ENCODE data around the gene CCDC34.

The CCDC34 gene

DNA sequence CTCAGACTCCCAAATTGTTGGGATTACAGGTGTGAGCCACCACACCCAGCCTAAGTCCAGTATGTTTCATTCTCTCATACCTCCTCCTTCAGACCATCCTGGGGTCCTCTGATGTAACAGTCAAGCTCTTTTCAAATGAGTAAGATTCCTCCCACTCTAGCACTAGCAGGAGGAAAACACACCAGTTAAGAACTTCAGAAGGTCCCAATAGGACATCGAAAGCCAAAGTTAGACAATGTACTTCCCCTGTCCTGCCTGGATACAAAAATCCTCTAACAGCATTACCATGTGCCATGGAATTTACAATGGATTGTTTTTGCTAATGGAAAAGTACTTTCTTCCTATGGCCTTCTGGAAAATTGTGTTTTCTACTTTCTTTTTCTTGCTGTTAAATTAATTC lies 67.1 kb downstream of the CCDC34 start:
- Histone ChIP-seq H4K8ac (ENCODE audit: low read depth, low read length) (no peak overlapping the region), H3K23ac (ENCODE audit: low read length) (no peak overlapping the region), H3K4me3 (ENCODE audit: low read length) (no peak overlapping the region), H2BK15ac (replicated peaks; ENCODE audit: low read depth) (peak overlapping the region; percentile 64), H3K27ac (ENCODE audit: low read depth, low read length) (no peak overlapping the region), H4K5ac (ENCODE audit: low read length) (no peak overlapping the region), H3K4me2 (ENCODE audit: low read length) (no peak overlapping the region), H3K56ac (ENCODE audit: low read length) (peak overlapping the region; percentile 1), H3K79me2 (ENCODE audit: control insufficient read depth, insufficient read depth, low read length) (no peaks in the 10 kb centered on the region), H3K9ac (ENCODE audit: low read length) (no peak overlapping the region), H3K36me3 (ENCODE audit: control insufficient read depth, insufficient read depth, low read length) (no peaks in the 10 kb centered on the region), H3K4me1 (ENCODE audit: control insufficient read depth, low read depth, low read length) (no peaks in the 10 kb centered on the region), H3K79me1 (ENCODE audit: low read length) (no peaks in the 10 kb centered on the region), H2BK5ac (ENCODE audit: low read length) (no peak overlapping the region), H3K27me3 (ENCODE audit: insufficient read depth, low read length, poor library complexity) (no peaks in the 10 kb centered on the region), H2AK5ac (ENCODE audit: low read length) (peak overlapping the region; percentile 7), H3K18ac (ENCODE audit: low read length) (peak overlapping the region; percentile 80), H3K4ac (ENCODE audit: low read depth, low read length) (no peak overlapping the region), H2BK120ac (ENCODE audit: low read depth, low read length) (no peak overlapping the region)
- no CpG with 5 or more reads among the region's 1 CpG for WGBS (ENCODE audit: extremely low coverage, insufficient coverage, low lambda C conversion rate)
- DNase-seq, result no peak

DNA sequence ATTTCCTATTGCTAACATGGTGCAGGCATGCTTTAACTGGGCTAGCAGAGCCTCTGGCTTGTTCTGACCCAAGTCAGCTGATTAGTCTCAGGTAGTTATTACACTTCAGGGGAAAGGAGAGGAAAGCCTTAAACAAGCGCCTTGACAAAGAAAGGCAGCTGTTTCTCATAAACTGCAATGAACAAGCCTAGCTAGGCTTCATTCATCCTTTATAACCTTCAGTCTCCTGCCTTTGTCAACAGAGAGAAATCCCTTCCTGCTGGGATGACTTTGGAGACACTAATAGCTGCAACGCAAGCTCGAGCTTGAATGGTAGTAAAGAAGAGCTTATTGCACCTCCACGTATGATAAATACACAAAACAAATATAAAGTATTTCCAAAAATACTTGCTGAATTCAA lies 68.4 kb downstream of the CCDC34 start:
- Histone ChIP-seq H3K4me2 (ENCODE audit: low read length) (no peak overlapping the region), H4K5ac (ENCODE audit: low read length) (no peak overlapping the region), H3K23ac (ENCODE audit: low read length) (no peak overlapping the region), H3K36me3 (ENCODE audit: control insufficient read depth, insufficient read depth, low read length) (no peaks in the 10 kb centered on the region), H3K27me3 (ENCODE audit: insufficient read depth, low read length, poor library complexity) (no peaks in the 10 kb centered on the region), H3K18ac (ENCODE audit: low read length) (no peak overlapping the region), H2AK5ac (ENCODE audit: low read length) (no peak overlapping the region), H3K27ac (ENCODE audit: low read depth, low read length) (no peak overlapping the region), H3K4me3 (ENCODE audit: low read length) (no peak overlapping the region), H4K8ac (ENCODE audit: low read depth, low read length) (no peak overlapping the region), H3K79me1 (ENCODE audit: low read length) (no peaks in the 10 kb centered on the region), H2BK120ac (ENCODE audit: low read depth, low read length) (no peak overlapping the region), H3K4me1 (ENCODE audit: control insufficient read depth, low read depth, low read length) (no peaks in the 10 kb centered on the region), H3K9ac (ENCODE audit: low read length) (no peak overlapping the region), H3K56ac (ENCODE audit: low read length) (no peak overlapping the region), H2BK5ac (ENCODE audit: low read length) (no peak overlapping the region), H3K4ac (ENCODE audit: low read depth, low read length) (no peak overlapping the region), H3K79me2 (ENCODE audit: control insufficient read depth, insufficient read depth, low read length) (no peaks in the 10 kb centered on the region), H2BK15ac (replicated peaks; ENCODE audit: low read depth) (no peak overlapping the region)
- DNase-seq, result no peak
- no CpG with 5 or more reads among the region's 4 CpGs for WGBS (ENCODE audit: extremely low coverage, insufficient coverage, low lambda C conversion rate)

DNA sequence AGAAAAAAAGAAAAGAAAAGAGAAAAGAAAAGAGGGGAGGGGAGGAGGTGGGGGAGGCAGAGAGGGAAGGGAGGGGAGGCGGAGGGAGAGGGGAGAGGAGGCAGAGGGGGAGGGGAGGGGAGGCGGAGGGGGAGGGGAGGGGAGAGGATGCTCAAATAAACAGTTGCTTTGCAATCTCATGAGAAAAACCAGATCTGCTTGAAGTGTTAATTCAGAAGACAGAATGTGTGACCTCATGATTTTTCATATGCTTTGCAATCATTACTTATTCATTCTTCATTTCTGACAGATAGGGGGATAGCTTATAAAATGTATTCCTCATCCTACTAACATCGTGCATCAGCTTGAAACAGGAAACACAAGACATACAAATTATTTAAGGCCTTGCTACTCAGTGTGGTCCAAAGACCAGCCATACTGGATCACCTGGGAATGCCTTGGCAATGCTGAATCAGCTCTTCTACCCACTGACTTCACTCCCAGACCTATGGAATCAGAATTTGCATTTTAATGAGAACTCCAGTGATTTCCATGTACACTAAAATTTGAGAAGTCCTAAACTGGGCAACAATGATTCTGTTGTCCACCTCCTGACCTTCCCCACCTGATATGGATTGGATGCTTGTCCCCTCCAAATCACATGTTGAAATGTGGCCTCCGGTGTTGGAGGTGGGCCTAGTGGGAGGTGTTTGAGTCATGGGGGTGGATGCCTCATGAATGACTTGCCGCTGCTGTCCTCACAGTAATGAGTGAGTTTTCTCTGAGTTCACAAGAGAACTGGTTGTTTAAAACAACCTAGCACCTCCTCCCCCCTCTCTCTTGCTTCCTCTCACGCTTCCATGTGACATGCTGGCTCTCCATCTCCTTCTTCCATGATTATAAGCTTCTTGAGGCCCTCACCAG lies 69.2 kb downstream of the CCDC34 start:
- H3K4me1 ChIP-seq (ENCODE audit: control insufficient read depth, low read depth, low read length), result no peaks in the 10 kb centered on the region
- no peak overlapping the region for H3K18ac ChIP-seq (ENCODE audit: low read length)
- peak; percentile 33 for DNase-seq
- no peak overlapping the region for H3K23ac ChIP-seq (ENCODE audit: low read length)
- no peaks in the 10 kb centered on the region for H3K36me3 ChIP-seq (ENCODE audit: control insufficient read depth, insufficient read depth, low read length)
- H3K56ac ChIP-seq (ENCODE audit: low read length), result peak overlapping the region; percentile 5
- no peak overlapping the region for H3K27ac ChIP-seq (ENCODE audit: low read depth, low read length)
- H3K79me1 ChIP-seq (ENCODE audit: low read length), result no peaks in the 10 kb centered on the region
- H3K4ac ChIP-seq (ENCODE audit: low read depth, low read length), result no peak overlapping the region
- no peaks in the 10 kb centered on the region for H3K27me3 ChIP-seq (ENCODE audit: insufficient read depth, low read length, poor library complexity)
- H2AK5ac ChIP-seq (ENCODE audit: low read length), result no peak overlapping the region
- no peak overlapping the region for H2BK5ac ChIP-seq (ENCODE audit: low read length)
- no peak overlapping the region for H2BK120ac ChIP-seq (ENCODE audit: low read depth, low read length)
- H4K5ac ChIP-seq (ENCODE audit: low read length), result no peak overlapping the region
- no peak overlapping the region for H2BK15ac ChIP-seq (replicated peaks; ENCODE audit: low read depth)
- H3K4me2 ChIP-seq (ENCODE audit: low read length), result no peak overlapping the region
- H3K9ac ChIP-seq (ENCODE audit: low read length), result no peak overlapping the region
- H3K79me2 ChIP-seq (ENCODE audit: control insufficient read depth, insufficient read depth, low read length), result no peaks in the 10 kb centered on the region
- WGBS (ENCODE audit: extremely low coverage, insufficient coverage, low lambda C conversion rate), result no CpG with 5 or more reads among the region's 6 CpGs
- H4K8ac ChIP-seq (ENCODE audit: low read depth, low read length), result no peak overlapping the region
- H3K4me3 ChIP-seq (ENCODE audit: low read length), result no peak overlapping the region

DNA sequence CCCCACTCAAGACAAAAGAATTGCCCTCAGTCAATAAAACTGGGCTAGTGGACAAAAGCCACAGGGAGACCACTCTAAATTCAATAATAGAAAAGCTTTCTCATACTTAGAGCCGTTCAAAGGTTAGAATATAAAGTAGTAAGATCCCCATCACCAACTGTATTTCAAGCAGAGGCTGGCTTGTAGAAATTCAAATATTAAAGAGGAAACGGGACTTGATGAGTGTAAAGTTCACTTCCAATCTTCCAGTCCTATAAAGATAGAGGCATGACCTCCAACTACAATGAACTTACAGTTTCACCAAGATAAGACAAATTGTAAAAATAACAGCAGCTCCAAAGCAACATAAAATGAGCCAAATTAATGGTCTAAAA lies 70.4 kb downstream of the CCDC34 start:
- Histone ChIP-seq H3K79me1 (ENCODE audit: low read length) (no peaks in the 10 kb centered on the region), H3K23ac (ENCODE audit: low read length) (no peak overlapping the region), H2AK5ac (ENCODE audit: low read length) (no peak overlapping the region), H3K27me3 (ENCODE audit: insufficient read depth, low read length, poor library complexity) (no peaks in the 10 kb centered on the region), H3K4me3 (ENCODE audit: low read length) (no peak overlapping the region), H3K79me2 (ENCODE audit: control insufficient read depth, insufficient read depth, low read length) (no peaks in the 10 kb centered on the region), H3K27ac (ENCODE audit: low read depth, low read length) (no peak overlapping the region), H3K56ac (ENCODE audit: low read length) (no peak overlapping the region), H3K9ac (ENCODE audit: low read length) (no peak overlapping the region), H3K36me3 (ENCODE audit: control insufficient read depth, insufficient read depth, low read length) (no peaks in the 10 kb centered on the region), H3K4me1 (ENCODE audit: control insufficient read depth, low read depth, low read length) (no peaks in the 10 kb centered on the region), H3K4me2 (ENCODE audit: low read length) (no peak overlapping the region), H2BK120ac (ENCODE audit: low read depth, low read length) (no peak overlapping the region), H2BK15ac (replicated peaks; ENCODE audit: low read depth) (no peak overlapping the region), H3K18ac (ENCODE audit: low read length) (peak overlapping the region; percentile 8), H4K8ac (ENCODE audit: low read depth, low read length) (no peak overlapping the region), H2BK5ac (ENCODE audit: low read length) (no peak overlapping the region), H3K4ac (ENCODE audit: low read depth, low read length) (no peak overlapping the region), H4K5ac (ENCODE audit: low read length) (no peak overlapping the region)
- DNase-seq, result no peak
- WGBS (ENCODE audit: extremely low coverage, insufficient coverage, low lambda C conversion rate), result no CpG with 5 or more reads among the region's 2 CpGs

DNA sequence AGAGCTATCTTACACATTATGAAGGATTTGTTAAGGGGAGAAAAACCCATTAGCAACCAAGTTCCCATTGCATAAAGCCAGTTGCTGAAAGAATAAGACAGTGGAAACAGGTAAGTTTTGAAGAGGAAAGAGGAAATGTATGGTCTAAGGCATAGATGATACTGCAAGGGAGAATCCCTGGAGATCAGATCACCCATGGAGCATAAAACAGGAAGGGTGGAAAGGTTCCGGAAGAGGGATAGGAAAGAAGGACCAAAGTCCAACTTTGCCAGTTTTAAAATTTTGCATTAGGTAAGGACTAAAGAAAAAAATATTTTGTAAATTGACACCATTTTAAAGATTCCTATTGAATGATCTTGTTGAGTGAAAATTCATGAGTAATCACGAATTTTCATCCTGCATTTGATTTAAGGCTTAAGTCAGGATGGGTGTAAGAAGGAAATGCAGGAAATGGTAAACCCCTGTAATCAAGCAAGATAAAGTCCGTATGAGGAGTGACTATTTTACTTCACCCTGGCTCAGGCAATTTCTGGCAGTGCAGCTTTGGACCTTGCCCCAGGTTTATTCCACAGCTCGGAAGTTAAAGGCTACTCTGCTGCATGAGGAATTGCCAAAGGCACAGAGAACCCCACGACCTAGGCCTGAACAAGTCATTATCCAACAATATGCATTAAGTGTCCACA lies 70.9 kb downstream of the CCDC34 start:
- Histone ChIP-seq H3K79me1 (ENCODE audit: low read length) (no peaks in the 10 kb centered on the region), H3K9ac (ENCODE audit: low read length) (no peak overlapping the region), H3K27ac (ENCODE audit: low read depth, low read length) (no peak overlapping the region), H3K23ac (ENCODE audit: low read length) (no peak overlapping the region), H2BK5ac (ENCODE audit: low read length) (no peak overlapping the region), H2BK15ac (replicated peaks; ENCODE audit: low read depth) (no peak overlapping the region), H2AK5ac (ENCODE audit: low read length) (no peak overlapping the region), H3K4me2 (ENCODE audit: low read length) (no peak overlapping the region), H4K5ac (ENCODE audit: low read length) (no peak overlapping the region), H3K56ac (ENCODE audit: low read length) (no peak overlapping the region), H3K36me3 (ENCODE audit: control insufficient read depth, insufficient read depth, low read length) (no peaks in the 10 kb centered on the region), H3K18ac (ENCODE audit: low read length) (peak overlapping the region; percentile 8), H3K79me2 (ENCODE audit: control insufficient read depth, insufficient read depth, low read length) (no peaks in the 10 kb centered on the region), H3K4me1 (ENCODE audit: control insufficient read depth, low read depth, low read length) (no peaks in the 10 kb centered on the region), H3K4ac (ENCODE audit: low read depth, low read length) (no peak overlapping the region), H2BK120ac (ENCODE audit: low read depth, low read length) (no peak overlapping the region), H4K8ac (ENCODE audit: low read depth, low read length) (no peak overlapping the region), H3K4me3 (ENCODE audit: low read length) (no peak overlapping the region), H3K27me3 (ENCODE audit: insufficient read depth, low read length, poor library complexity) (no peaks in the 10 kb centered on the region)
- DNase-seq, result no peak
- WGBS (ENCODE audit: extremely low coverage, insufficient coverage, low lambda C conversion rate), result no CpG with 5 or more reads among the region's 5 CpGs

All from mesendoderm (in vitro differentiated cells).